Spleen (tissue), 11 donors: ENCODE data around the gene BAHD1. TPM values are rescaled to one million over a fixed set of nuclear protein-coding genes. Genes with fewer than 3 reads are reported as not detected.

Source experiments
- DNase-seq: peaks from one replicate; pipeline ENCODE4 v3.0.0-alpha.2; 2020
- H3K27ac ChIP-seq, 8 donors: fragments of 200-600 bp; sonication (generic) in 7 of 8; 1 replicate in 4 of 8; 2 replicates in 4 of 8; pipeline versions ENCODE4 v1.5.0 to v1.8.0; 2016 to 2021; ENCODE audit warnings: inconsistent platforms in 4 of 8, mild to moderate bottlenecking in 4 of 8, moderate library complexity in 1 of 8
- H3K27me3 ChIP-seq, 7 donors: fragments of 200-600 bp; sonication (generic) in 6 of 7; replicated peaks in 1 of 7; 1 replicate in 4 of 7; 2 replicates in 3 of 7; pipeline versions ENCODE4 v1.5.0 to v1.8.0; 2016 to 2021; ENCODE audit warnings: inconsistent platforms in 3 of 7, mild to moderate bottlenecking in 1 of 7
- H3K36me3 ChIP-seq, 6 donors: fragments of 200-600 bp; sonication (generic) in 5 of 6; 1 replicate in 4 of 6; 2 replicates in 2 of 6; pipeline versions ENCODE4 v1.5.0 to v1.8.0; 2016 to 2021; ENCODE audit warnings: inconsistent platforms in 2 of 6
- H3K4me1 ChIP-seq, 6 donors: fragments of 200-600 bp; sonication (generic) in 5 of 6; 1 replicate in 3 of 6; 2 replicates in 3 of 6; pipeline versions ENCODE4 v1.5.0 to v1.8.0; 2016 to 2021; ENCODE audit warnings: inconsistent platforms in 3 of 6
- H3K4me3 ChIP-seq, 8 donors: fragments of 200-600 bp; sonication (generic) in 7 of 8; 1 replicate in 4 of 8; 2 replicates in 4 of 8; pipeline versions ENCODE4 v1.5.0 to v1.8.0; 2016 to 2021; ENCODE audit warnings: inconsistent platforms in 4 of 8, mild to moderate bottlenecking in 4 of 8, moderate library complexity in 2 of 8
- H3K9me3 ChIP-seq, 8 donors: fragments of 200-600 bp; sonication (generic) in 7 of 8; 1 replicate in 4 of 8; 2 replicates in 4 of 8; pipeline versions ENCODE4 v1.5.0 to v1.8.0; 2016 to 2021; ENCODE audit warnings: inconsistent platforms in 4 of 8
- POLR2A ChIP-seq, 3 donors: fragments of 450-650 bp; IDR thresholded peaks; one replicate each; pipeline ENCODE4 v1.5.1; 2017; ENCODE audit warnings: antibody characterized with exemption in 3 of 3, mild to moderate bottlenecking in 1 of 3
- POLR2AphosphoS5 ChIP-seq, 3 donors: sonication (generic); formaldehyde crosslinking; IDR thresholded peaks; one replicate each; pipeline ENCODE4 v1.5.1; 2017; ENCODE audit warnings: antibody characterized with exemption in 3 of 3
- WGBS, 5 donors: extraction: QIAGEN DNeasy Blood & Tissue Kit in 3 of 5; methylation state at CpG; one replicate each; pipeline versions ENCODE4 v1.1.5 to v1.1.7; 2013 to 2018; 5-methylcytosine and 5-hydroxymethylcytosine counted together
- intact Hi-C: fragments of 100-400 bp; cut with DNase I; formaldehyde crosslinking; loops from one replicate; pipeline ENCODE4 v1.15.0; 2023; ENCODE audit warnings: low total_unique reads
- polyA plus RNA-seq, 3 donors: library from polyadenylated mRNA; stranded (reverse); fragments of 200-250 nt; gene quantifications; one replicate each; pipeline ENCODE4 v1.2.1, GENCODE V29; 2013
- total RNA-seq, 7 donors: library from RNA; depleted of rRNA in 3 of 7; stranded (reverse); fragments of >200 nt in 3 of 7; fragmentation: NEBNext Ultra II Directional in 4 of 7; extraction: Animal tissue kit (Norgen Biotek cat#: 25700) in 4 of 7; gene quantifications; one replicate each; pipeline versions ENCODE4 v1.1.0 to v1.2.1, GENCODE V29; 2016 to 2021
- TF ChIP-seq, protein P1 (sequence below), 11 experiments: fragments of 200-600 bp in 7 of 11; fragments of 450-650 bp in 4 of 11; sonication (generic) in 4 of 11; IDR thresholded peaks in 8 of 11; conservative IDR thresholded peaks in 3 of 11; 1 replicate in 7 of 11; 2 replicates in 4 of 11; pipeline versions ENCODE4 v1.4.0 to v1.8.0; 2016 to 2021; ENCODE audit warnings: antibody characterized with exemption in 11 of 11, inconsistent platforms in 4 of 11, mild to moderate bottlenecking in 1 of 11
- donor health status: healthy with polysubstance abuse.
- donor health status: DM: no; HTN: no; CAD: no; lungs with moderate emphysema.
- donor health status: DM: no; HTN: no; CAD: no.
- donor health status: Bipolar disorder and iron deficiency.
- donor health status: healthy.
- donor health status: DM: no; HTN: no; CAD: no.
- donor health status: DM: yes; HTN: yes; CAD: no.

Gene BAHD1
- total and polyA plus RNA-seq, 10 donors: 7.4 to 27.0 (median 20.2) TPM

DNA sequence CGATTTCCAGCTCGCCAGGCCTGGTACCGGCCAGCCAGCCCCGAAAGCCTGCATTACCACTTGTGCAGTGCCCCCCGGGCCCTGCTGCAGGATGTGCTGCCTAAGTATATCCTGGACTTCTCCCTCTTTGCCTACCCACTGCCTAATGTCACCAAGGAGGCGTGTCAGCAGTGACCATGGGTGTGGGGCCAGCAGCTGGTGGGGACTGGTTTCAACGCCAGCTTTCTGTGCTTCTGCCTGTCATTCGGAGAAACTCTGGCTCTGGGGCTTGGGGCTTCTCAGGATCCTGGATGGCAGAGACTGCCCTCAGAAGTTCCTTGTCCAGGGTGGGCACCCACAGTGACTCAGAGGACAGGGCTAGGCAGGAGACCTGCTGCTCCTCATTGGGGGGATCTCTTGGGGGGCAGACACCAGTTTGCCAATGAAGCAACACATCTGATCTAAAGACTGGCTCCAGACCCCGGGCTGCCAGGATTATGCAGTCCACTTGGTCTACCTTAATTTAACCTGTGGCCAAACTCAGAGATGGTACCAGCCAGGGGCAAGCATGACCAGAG, 31.5 kb downstream of the BAHD1 start:
- Histone ChIP-seq H3K36me3 (peaks cover 0 to 5% (median 0%) of the 10 kb centered on the region in 6 donors), H3K27me3 (no peaks in the 10 kb centered on the region), H3K9me3 (no peaks in the 10 kb centered on the region), H3K4me3 (peak overlapping the region; percentile 71 to 91 (median 78)), H3K4me1 (peaks cover 5 to 30% (median 19%) of the 10 kb centered on the region in 6 donors), H3K27ac (peak overlapping the region in 3 of 8 donors; percentile 91 to 96 (median 92))
- DNase-seq: peak; percentile 73
- TF ChIP-seq POLR2A (IDR thresholded peaks at IDR 0.05) (no peak), POLR2AphosphoS5 (IDR thresholded peaks at IDR 0.05) (no peak)
- TF ChIP-seq, protein P1, sequence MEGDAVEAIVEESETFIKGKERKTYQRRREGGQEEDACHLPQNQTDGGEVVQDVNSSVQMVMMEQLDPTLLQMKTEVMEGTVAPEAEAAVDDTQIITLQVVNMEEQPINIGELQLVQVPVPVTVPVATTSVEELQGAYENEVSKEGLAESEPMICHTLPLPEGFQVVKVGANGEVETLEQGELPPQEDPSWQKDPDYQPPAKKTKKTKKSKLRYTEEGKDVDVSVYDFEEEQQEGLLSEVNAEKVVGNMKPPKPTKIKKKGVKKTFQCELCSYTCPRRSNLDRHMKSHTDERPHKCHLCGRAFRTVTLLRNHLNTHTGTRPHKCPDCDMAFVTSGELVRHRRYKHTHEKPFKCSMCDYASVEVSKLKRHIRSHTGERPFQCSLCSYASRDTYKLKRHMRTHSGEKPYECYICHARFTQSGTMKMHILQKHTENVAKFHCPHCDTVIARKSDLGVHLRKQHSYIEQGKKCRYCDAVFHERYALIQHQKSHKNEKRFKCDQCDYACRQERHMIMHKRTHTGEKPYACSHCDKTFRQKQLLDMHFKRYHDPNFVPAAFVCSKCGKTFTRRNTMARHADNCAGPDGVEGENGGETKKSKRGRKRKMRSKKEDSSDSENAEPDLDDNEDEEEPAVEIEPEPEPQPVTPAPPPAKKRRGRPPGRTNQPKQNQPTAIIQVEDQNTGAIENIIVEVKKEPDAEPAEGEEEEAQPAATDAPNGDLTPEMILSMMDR (IDR thresholded peaks at IDR 0.05 in 8 of 11, conservative IDR thresholded peaks at IDR 0.05 in 3 of 11): no peak
- WGBS, 5 donors: 65 to 76% (median 72%) methylated on average over 6 to 9 of the region's 9 CpGs
- intact Hi-C loops: no loop called here

- 89 to 94% (median 91%) methylated on average over 8 of the region's 8 CpGs for WGBS, 5 donors
- Histone ChIP-seq H3K4me3 (no peak overlapping the region), H3K9me3 (no peaks in the 10 kb centered on the region), H3K4me1 (peaks cover 5 to 30% (median 19%) of the 10 kb centered on the region in 6 donors), H3K27ac (no peak overlapping the region), H3K27me3 (no peaks in the 10 kb centered on the region), H3K36me3 (no peaks in the 10 kb centered on the region)
- peak; percentile 44 for DNase-seq
- intact Hi-C loops: no loop called here
- TF ChIP-seq, protein P1 (IDR thresholded peaks at IDR 0.05 in 8 of 11, conservative IDR thresholded peaks at IDR 0.05 in 3 of 11): no peak
Measured at GRCh38 chr15:40474581-40474980, 33.8 kb downstream of the BAHD1 start.

GRCh38 chr15:40477642-40478327, 37.0 kb downstream of the BAHD1 start:
- DNase-seq: peak; percentile 52
- intact Hi-C loops: no loop called here
- Histone ChIP-seq H3K9me3 (no peaks in the 10 kb centered on the region), H3K36me3 (no peaks in the 10 kb centered on the region), H3K4me1 (peaks cover 0 to 5% (median 0%) of the 10 kb centered on the region in 6 donors), H3K4me3 (no peak overlapping the region), H3K27ac (no peak overlapping the region), H3K27me3 (no peaks in the 10 kb centered on the region)
- TF ChIP-seq, protein P1 (IDR thresholded peaks at IDR 0.05 in 8 of 11, conservative IDR thresholded peaks at IDR 0.05 in 3 of 11): no peak
- TF ChIP-seq POLR2AphosphoS5 (IDR thresholded peaks at IDR 0.05) (no peak), POLR2A (IDR thresholded peaks at IDR 0.05) (no peak)
- 72 to 81% (median 73%) methylated on average over 5 of the region's 5 CpGs for WGBS, 5 donors

DNA sequence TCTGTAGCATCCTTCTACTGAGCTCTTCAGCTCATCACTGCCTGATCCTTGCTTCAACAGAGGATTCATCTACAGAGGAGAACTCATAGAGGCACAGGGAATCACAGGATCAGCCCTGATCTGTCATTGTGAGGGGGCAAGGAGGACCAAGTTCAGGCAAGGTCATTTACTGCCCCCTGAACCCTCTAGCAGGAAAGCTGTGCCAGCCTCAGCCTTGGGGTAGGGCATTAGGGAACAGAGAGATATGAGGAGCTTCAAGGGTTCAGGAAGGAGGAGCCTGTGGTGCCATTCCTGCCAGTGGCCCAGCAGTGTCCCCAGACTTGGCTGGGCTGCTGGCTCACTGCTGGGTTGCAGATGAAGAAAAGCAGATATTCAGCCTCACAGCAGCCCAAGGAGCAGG, 38.3 kb downstream of the BAHD1 start:
- H3K4me1 ChIP-seq: no peaks in the 10 kb centered on the region
- H3K9me3 ChIP-seq: no peaks in the 10 kb centered on the region
- no peaks in the 10 kb centered on the region for H3K36me3 ChIP-seq
- peak; percentile 38 for DNase-seq
- intact Hi-C loops: no loop called here
- TF ChIP-seq POLR2AphosphoS5 (IDR thresholded peaks at IDR 0.05): no peak
- no peak overlapping the region for H3K27ac ChIP-seq
- no peak overlapping the region for H3K4me3 ChIP-seq
- no peaks in the 10 kb centered on the region for H3K27me3 ChIP-seq
